Testis (tissue), 3 donors: ENCODE results near the gene HK3. TPM values are rescaled to one million over a fixed set of nuclear protein-coding genes. Genes with fewer than 3 reads are reported as not detected.

ENCODE experiments used
- DNase-seq: peaks from one replicate; pipeline ENCODE4 v3.0.0-alpha.2; 2019
- H3K27ac ChIP-seq, 2 donors: fragments of 200-600 bp; sonication (generic); one replicate each; pipeline ENCODE4 v1.5.1; 2019
- H3K27me3 ChIP-seq: fragments of 200-600 bp; sonication (generic); one replicate; pipeline ENCODE4 v1.5.1; 2019
- H3K36me3 ChIP-seq: fragments of 200-600 bp; sonication (generic); one replicate; pipeline ENCODE4 v1.5.1; 2017; ENCODE audit warnings: low read depth; ENCODE audit errors: missing control alignments
- H3K4me1 ChIP-seq: fragments of 200-600 bp; sonication (generic); one replicate; pipeline ENCODE4 v1.5.1; 2019
- H3K4me3 ChIP-seq, 2 donors: fragments of 200-600 bp; sonication (generic); one replicate each; pipeline ENCODE4 v1.5.1; 2017 to 2019
- H3K9me3 ChIP-seq: fragments of 200-600 bp; sonication (generic); one replicate; pipeline ENCODE4 v1.5.1; 2017
- POLR2A ChIP-seq: fragments of 450-650 bp; IDR thresholded peaks from one replicate; pipeline ENCODE4 v1.6.1; 2017; ENCODE audit warnings: antibody characterized with exemption, mild to moderate bottlenecking, moderate library complexity
- WGBS, 2 donors: methylation state at CpG; one replicate each; pipeline ENCODE4 v1.1.5; 2018; 5-methylcytosine and 5-hydroxymethylcytosine counted together
- intact Hi-C: fragments of 100-400 bp; cut with DNase I; formaldehyde crosslinking; loops from one replicate; pipeline ENCODE4 v1.15.1; 2023; ENCODE audit warnings: low total_unique reads
- polyA plus RNA-seq: library from polyadenylated mRNA; stranded (reverse); fragments of 350-450 nt; fragmentation: Illumina TruSeq; extraction: RNeasy Lipid Tissue Mini Kit (QIAGEN cat#74804); gene quantifications from one replicate; pipeline ENCODE4 v1.2.3, GENCODE V29; 2014; ENCODE audit warnings: low read depth, low replicate concordance; ENCODE audit not compliant: insufficient read depth
- total RNA-seq, 2 donors: library from RNA; depleted of rRNA; stranded (reverse); fragments of >200 nt; gene quantifications; one replicate each; pipeline ENCODE4 v1.2.3, GENCODE V29; 2016
- TF ChIP-seq, protein P1 (sequence below), 3 experiments: fragments of 450-650 bp in 2 of 3; fragments of 200-600 bp in 1 of 3; sonication (generic) in 1 of 3; IDR thresholded peaks; one replicate each; pipeline ENCODE4 v1.5.1; 2016 to 2019; ENCODE audit warnings: antibody characterized with exemption in 3 of 3, mild to moderate bottlenecking in 2 of 3, moderate library complexity in 1 of 3

The HK3 gene
- total and polyA plus RNA-seq, 3 donors from 2014 or later, result 6.3 to 10.9 (median 6.4) TPM

DNA sequence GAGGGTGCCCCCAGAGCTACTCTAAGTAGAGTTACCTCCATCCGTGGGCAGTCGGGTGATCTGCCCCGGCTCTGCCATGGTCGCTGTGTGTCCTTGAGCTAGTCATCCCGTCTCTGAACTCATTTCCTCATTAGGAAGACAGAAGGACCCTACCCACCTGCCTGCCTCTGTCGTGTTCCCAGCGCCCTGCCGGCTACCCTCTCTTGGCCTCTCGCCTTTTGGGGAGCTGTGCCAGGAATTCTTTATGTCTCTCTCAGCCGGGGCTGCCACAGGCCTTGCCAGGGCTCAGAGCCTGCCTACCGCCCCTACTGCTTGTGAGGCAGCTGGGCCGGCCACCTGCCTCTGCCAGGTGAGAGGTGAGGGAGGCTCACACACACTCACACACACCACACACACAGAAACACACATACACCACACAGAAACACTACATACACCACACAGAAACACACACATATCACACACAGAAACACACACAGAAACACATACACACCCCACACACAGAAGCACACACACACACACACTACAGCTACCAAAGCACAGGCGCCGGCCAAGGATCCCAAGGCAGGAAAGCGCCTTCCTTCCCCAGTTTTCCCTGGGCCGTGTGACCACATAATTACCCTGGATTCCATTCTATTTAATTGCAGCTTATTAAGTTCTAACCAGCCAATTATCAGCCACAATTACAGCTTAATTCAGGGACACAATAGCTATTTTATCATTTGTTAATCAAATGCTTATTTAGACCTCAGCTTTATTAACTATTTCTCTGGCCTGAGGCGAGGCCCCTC, 47.1 kb downstream of the HK3 start:
- no peak overlapping the region for H3K4me3 ChIP-seq
- DNase-seq, result no peak
- no peaks in the 10 kb centered on the region for H3K36me3 ChIP-seq
- no peak for TF ChIP-seq POLR2A
- TF ChIP-seq, protein P1, sequence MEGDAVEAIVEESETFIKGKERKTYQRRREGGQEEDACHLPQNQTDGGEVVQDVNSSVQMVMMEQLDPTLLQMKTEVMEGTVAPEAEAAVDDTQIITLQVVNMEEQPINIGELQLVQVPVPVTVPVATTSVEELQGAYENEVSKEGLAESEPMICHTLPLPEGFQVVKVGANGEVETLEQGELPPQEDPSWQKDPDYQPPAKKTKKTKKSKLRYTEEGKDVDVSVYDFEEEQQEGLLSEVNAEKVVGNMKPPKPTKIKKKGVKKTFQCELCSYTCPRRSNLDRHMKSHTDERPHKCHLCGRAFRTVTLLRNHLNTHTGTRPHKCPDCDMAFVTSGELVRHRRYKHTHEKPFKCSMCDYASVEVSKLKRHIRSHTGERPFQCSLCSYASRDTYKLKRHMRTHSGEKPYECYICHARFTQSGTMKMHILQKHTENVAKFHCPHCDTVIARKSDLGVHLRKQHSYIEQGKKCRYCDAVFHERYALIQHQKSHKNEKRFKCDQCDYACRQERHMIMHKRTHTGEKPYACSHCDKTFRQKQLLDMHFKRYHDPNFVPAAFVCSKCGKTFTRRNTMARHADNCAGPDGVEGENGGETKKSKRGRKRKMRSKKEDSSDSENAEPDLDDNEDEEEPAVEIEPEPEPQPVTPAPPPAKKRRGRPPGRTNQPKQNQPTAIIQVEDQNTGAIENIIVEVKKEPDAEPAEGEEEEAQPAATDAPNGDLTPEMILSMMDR (IDR thresholded peaks at IDR 0.05), result no peak
- no peaks in the 10 kb centered on the region for H3K9me3 ChIP-seq
- 50 to 64% methylated on average over 10 to 17 of the region's 17 CpGs for WGBS, 2 donors
- H3K27me3 ChIP-seq, result no peaks in the 10 kb centered on the region
- no peaks in the 10 kb centered on the region for H3K4me1 ChIP-seq
- intact Hi-C loops, result no loop called here
- H3K27ac ChIP-seq, result no peak overlapping the region

- WGBS, 2 donors, result 64 to 81% methylated on average over 10 to 12 of the region's 12 CpGs
- H3K27me3 ChIP-seq, result no peaks in the 10 kb centered on the region
These were observed 47.8 kb downstream of the HK3 start for GRCh38 chr5:176851380-176851779.

DNA sequence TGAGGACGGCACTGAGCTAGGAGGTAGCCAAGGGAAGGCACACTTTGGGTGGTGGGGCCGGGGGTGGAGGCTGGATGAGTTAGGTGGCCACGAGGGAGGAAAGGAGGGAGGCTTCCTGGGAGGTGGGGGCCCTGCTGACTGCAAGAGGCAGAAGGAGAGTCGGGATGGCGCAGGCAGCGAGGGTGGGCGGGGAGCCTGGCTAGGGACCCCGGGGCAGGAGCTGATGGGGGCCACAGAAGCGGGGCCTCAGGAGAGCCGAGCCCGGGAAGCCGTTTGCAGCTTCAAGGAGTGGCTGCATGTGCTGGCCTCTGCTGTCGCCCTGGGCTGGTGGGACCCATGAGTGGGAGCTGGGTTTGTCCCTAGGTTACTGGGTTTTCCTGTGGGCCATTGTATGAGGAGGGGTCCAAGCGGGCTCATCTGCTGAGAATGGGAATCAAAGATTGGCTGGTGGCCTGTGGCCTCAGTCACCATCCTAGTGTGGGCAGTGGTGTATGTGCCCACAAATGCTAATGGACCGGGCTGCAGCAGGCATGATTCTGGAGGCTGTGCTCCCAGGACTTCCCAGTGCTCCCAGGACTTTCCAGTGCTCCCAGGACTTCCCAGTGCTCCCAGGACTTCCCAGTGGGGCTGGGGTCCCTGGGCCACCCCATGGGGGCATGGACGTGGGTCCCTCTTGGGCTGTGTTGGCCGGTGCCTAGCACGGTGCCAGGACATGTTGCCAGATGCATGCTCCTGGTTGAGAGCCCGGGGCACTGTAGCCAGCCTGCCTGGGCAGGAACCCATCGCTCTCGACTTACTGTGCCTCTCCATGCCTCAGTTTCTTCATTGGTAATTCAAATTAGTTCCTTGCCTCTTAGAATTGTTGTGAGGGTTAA, 48.5 kb downstream of the HK3 start:
- 81 to 83% methylated on average over 19 to 21 of the region's 21 CpGs for WGBS, 2 donors
- TF ChIP-seq, protein P1 (IDR thresholded peaks at IDR 0.05), result no peak
- no peak for TF ChIP-seq POLR2A
- Histone ChIP-seq H3K4me3 (no peak overlapping the region), H3K36me3 (no peaks in the 10 kb centered on the region), H3K27me3 (no peaks in the 10 kb centered on the region), H3K9me3 (no peaks in the 10 kb centered on the region), H3K4me1 (no peaks in the 10 kb centered on the region), H3K27ac (no peak overlapping the region)
- no peak for DNase-seq
- intact Hi-C loops, result no loop called here

More at GRCh38 chr5:176851380-176851779, 47.8 kb downstream of the HK3 start:
- H3K4me1 ChIP-seq, result no peaks in the 10 kb centered on the region
- H3K27ac ChIP-seq, result no peak overlapping the region
- no peak overlapping the region for H3K4me3 ChIP-seq
- H3K9me3 ChIP-seq, result no peaks in the 10 kb centered on the region
- intact Hi-C loops, result no loop called here
- DNase-seq, result no peak
- no peak for TF ChIP-seq POLR2A
- TF ChIP-seq, protein P1 (IDR thresholded peaks at IDR 0.05), result no peak
- no peaks in the 10 kb centered on the region for H3K36me3 ChIP-seq

DNA sequence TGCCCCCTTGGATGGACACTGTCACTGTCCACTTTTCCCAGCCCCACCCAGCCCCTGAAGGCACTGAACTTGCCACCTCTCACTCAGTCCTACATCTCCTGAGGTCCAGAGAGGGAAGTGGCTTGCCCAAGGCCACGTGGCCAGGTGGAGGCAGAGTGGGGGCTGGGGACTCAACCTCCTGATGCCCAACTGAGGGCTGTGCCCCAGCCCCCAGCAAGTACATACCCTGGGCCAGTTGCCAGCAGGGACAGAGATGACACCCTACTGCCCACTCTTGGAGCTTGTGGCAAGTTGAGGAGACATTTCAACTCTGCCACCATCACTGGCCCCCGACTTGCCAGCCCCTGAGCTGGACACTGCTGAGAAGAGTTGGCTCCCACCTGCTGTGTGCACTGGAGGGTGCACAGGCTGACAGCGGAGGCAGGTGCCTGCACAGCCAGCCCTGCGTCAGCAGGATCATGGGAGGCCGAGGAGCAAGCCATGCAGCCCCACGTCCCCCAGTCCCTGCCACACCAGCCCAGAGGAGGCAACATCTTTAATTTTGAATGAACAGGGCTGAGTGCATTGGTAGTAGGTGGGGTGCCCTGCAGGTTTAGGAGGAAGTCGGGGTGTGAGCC, 49.4 kb downstream of the HK3 start:
- no peak for DNase-seq
- H3K27me3 ChIP-seq, result no peaks in the 10 kb centered on the region
- WGBS, 2 donors, result 80 to 85% methylated on average over 4 to 7 of the region's 7 CpGs
- no peaks in the 10 kb centered on the region for H3K36me3 ChIP-seq
- no peaks in the 10 kb centered on the region for H3K4me1 ChIP-seq
- intact Hi-C loops, result no loop called here
- no peaks in the 10 kb centered on the region for H3K9me3 ChIP-seq
- H3K27ac ChIP-seq, result no peak overlapping the region
- no peak overlapping the region for H3K4me3 ChIP-seq
- no peak for TF ChIP-seq POLR2A
- TF ChIP-seq, protein P1 (IDR thresholded peaks at IDR 0.05), result no peak
